SU-DHL-6 (cell line): ENCODE data around the gene ZNF836.

Experiments
- CTCF ChIP-seq: fragments of 200-600 bp; sonication (generic); IDR thresholded peaks from one replicate; pipeline ENCODE4 v1.5.1; 2017; ENCODE audit warnings: antibody characterized with exemption, mild to moderate bottlenecking, low read length, moderate library complexity; ENCODE audit not compliant: insufficient read depth, poor library complexity, severe bottlenecking
- EZH2phosphoT487 ChIP-seq: fragments of 200-600 bp; sonication (generic), shearing (Covaris generic); conservative IDR thresholded peaks from 2 replicates; pipeline ENCODE4 v1.6.1; 2018; ENCODE audit warnings: mild to moderate bottlenecking, antibody characterized with exemption, low read length, moderate library complexity, mixed read lengths

GRCh38 chr19:52148256-52148655 is 23.2 kb downstream of the ZNF836 start:
- TF ChIP-seq CTCF: no peak
- TF ChIP-seq EZH2phosphoT487: no peak
